Measurements from ENCODE around the gene ITGB1. TPM values are rescaled to one million over a fixed set of nuclear protein-coding genes. Genes with fewer than 3 reads are reported as not detected.
A peak's percentile ranks its signal among the peaks of the same experiment; 100 is the strongest.
"Not testable (repeated sequence)": the region's sequence is repeated elsewhere in the genome, so short reads cannot be mapped to it uniquely, and the experiment has no call there.

The ITGB1 gene
- total and polyA plus RNA-seq, 7 experiments from 2014 or later, result 26.5 to 205 (median 53.5) TPM

DNA sequence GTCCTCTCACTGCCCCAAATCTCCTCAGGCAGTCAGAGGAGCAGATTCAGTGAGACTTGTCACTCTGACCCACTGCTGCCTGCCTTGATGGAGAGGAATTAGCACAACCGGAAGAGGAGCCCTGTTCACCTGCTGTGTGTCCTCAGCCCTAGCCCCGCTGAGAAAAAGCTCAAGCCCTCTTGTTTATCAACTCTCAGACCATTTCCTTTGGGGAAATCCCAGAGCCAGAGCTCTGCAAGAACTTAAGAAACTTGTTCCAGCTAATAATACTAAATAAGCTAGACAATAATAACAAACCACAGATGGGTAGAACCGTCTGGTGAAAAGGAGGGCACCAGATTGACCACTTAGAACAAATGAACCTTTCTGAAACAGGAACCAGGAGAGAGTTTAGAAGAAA lies 37.7 kb upstream of the ITGB1 start:
- H3K27ac Mint-ChIP-seq, result no peak overlapping the region
- no peak for DNase-seq

DNA sequence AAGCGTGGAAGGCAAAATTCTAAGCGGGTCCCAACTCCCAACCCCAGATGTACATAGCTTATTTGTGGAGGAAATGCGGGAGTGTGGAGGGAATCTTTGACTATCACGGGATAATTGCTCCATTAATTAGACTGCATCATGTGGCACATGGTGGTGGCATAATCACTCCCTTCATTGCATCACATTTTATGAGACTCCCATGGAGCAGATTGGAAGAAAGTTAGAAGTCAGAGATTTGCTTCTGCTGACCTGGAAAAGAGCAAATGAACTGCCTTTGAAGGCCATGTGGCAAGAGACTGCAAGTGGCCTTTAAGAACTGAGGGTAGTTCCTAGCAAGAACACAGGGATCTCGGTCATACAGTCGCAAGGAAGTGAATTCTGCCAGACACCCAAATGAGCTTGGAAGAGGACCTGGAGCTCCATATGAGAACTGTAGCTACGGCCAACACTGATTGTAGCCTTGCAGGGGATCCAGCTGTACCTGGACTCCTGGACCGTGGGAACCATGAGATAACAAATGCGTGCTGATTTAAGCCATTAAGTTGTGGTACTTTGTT lies 37.1 kb upstream of the ITGB1 start:
- ATAC-seq (no peak), DNase-seq (no peak)
- no peaks in the 10 kb centered on the region for H3K27me3 ChIP-seq (ENCODE audit: control insufficient read depth in 2 of 2, insufficient read depth in 2 of 2, low read length in 2 of 2)
- Mint-ChIP-seq H3K27ac (no peak overlapping the region), H3K4me1 (peaks cover 0 to 5% (median 0%) of the 10 kb centered on the region in 7 donors), H3K27me3 (peaks cover 0 to 8% (median 0%) of the 10 kb centered on the region in 5 donors), H3K9me3 (peaks cover 0 to 13% (median 5%) of the 10 kb centered on the region in 11 donors), H3K4me3 (no peak overlapping the region), H3K36me3 (peaks cover 0 to 5% (median 0%) of the 10 kb centered on the region in 5 donors)
- no peaks in the 10 kb centered on the region for H3K9me3 ChIP-seq (ENCODE audit: control insufficient read depth in 2 of 3, low read length in 3 of 3)
- CTCF ChIA-PET, result interaction anchor here (0.7 kb wide), 1 partner anchor 767 kb away, joined by 4 read pairs; no protein-coding TSS in a partner anchor
- no peaks in the 10 kb centered on the region for H3K36me3 ChIP-seq (ENCODE audit: control insufficient read depth in 2 of 3, insufficient read depth in 3 of 3, low read length in 3 of 3)
- POLR2A ChIA-PET, result no interaction called here
- no peak overlapping the region for H3K27ac ChIP-seq (ENCODE audit: low read depth, low read length)
- intact Hi-C loops (cut with micrococcal nuclease), result no loop called here
- no peaks in the 10 kb centered on the region for H3K4me1 ChIP-seq (ENCODE audit: control insufficient read depth in 2 of 2, insufficient read depth in 2 of 2, low read length in 2 of 2)
- H3K4me3 ChIP-seq (ENCODE audit: low read length), result no peak overlapping the region

More for the DNA sequence above, 37.7 kb upstream of the ITGB1 start:
- Mint-ChIP-seq H3K4me3 (no peak overlapping the region), H3K36me3 (peaks cover 0 to 5% (median 0%) of the 10 kb centered on the region in 5 donors), H3K4me1 (peaks cover 0 to 5% (median 0%) of the 10 kb centered on the region in 7 donors), H3K9me3 (peaks cover 0 to 12% (median 4%) of the 10 kb centered on the region in 11 donors), H3K27me3 (peaks cover 0 to 7% (median 0%) of the 10 kb centered on the region in 5 donors)
- H3K9me3 ChIP-seq (ENCODE audit: control insufficient read depth in 2 of 3, low read length in 3 of 3), result no peaks in the 10 kb centered on the region
- ATAC-seq, result no peak
- POLR2A ChIA-PET, result no interaction called here
- intact Hi-C loops (cut with micrococcal nuclease), result no loop called here
- no peaks in the 10 kb centered on the region for H3K36me3 ChIP-seq (ENCODE audit: control insufficient read depth in 2 of 3, insufficient read depth in 3 of 3, low read length in 3 of 3)
- no peak overlapping the region for H3K27ac ChIP-seq (ENCODE audit: low read depth, low read length)
- CTCF ChIA-PET, result interaction anchor here (0.7 kb wide), 1 partner anchor 766 kb away, joined by 4 read pairs; no protein-coding TSS in a partner anchor
- no peaks in the 10 kb centered on the region for H3K27me3 ChIP-seq (ENCODE audit: control insufficient read depth in 2 of 2, insufficient read depth in 2 of 2, low read length in 2 of 2)
- no peak overlapping the region for H3K4me3 ChIP-seq (ENCODE audit: low read length)
- no peaks in the 10 kb centered on the region for H3K4me1 ChIP-seq (ENCODE audit: control insufficient read depth in 2 of 2, insufficient read depth in 2 of 2, low read length in 2 of 2)

DNA sequence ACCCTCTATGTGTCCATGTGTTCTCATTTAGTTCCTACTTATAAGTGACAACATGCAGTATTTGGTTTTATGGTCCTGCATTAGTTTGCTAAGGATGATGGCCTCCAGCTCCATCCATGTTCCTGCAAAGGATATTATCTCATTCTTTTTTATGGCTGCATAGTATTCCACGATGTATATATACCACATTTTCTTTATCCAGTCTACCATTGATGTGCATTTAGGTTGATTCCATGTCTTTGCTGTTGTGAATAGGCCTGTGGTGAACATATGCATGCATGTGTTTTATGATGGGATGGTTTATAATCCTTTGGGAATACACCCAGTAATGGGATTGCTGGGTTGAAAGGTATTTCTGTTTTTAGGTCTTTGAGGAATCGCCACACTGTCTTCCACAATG lies 36.6 kb upstream of the ITGB1 start:
- H3K4me1 Mint-ChIP-seq; DNase-seq; H3K27me3 ChIP-seq (ENCODE audit: control insufficient read depth in 2 of 2, insufficient read depth in 2 of 2, low read length in 2 of 2); H3K27ac Mint-ChIP-seq; H3K4me1 ChIP-seq (ENCODE audit: control insufficient read depth in 2 of 2, insufficient read depth in 2 of 2, low read length in 2 of 2); H3K36me3 Mint-ChIP-seq; H3K4me3 Mint-ChIP-seq; ATAC-seq; H3K4me3 ChIP-seq (ENCODE audit: low read length); H3K9me3 ChIP-seq (ENCODE audit: control insufficient read depth in 2 of 3, low read length in 3 of 3); POLR2A ChIA-PET; H3K27ac ChIP-seq (ENCODE audit: low read depth, low read length); H3K27me3 Mint-ChIP-seq; H3K36me3 ChIP-seq (ENCODE audit: control insufficient read depth in 2 of 3, insufficient read depth in 3 of 3, low read length in 3 of 3); CTCF ChIA-PET; intact Hi-C loops (cut with micrococcal nuclease): not testable (repeated sequence)
- H3K9me3 Mint-ChIP-seq, result peaks cover 0 to 13% (median 3%) of the 10 kb centered on the region in 11 donors

DNA sequence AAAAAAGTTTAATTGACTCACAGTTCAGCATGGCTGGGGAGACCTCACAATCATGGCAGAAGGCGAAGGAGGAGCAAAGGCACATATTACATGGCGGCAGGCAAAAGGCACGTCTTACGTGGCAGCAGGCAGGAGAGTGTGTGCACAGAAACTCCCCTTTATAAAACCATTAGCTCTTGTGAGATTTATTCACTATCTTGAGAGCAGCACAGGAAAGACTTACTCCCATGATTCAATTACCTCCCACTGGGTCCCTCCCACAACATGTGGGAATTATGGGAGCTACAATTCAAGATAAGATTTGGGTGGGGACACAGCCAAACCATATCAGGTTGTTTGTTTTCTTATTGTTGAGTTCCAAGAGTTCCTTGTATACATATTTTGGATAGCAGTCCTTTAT lies 34.3 kb upstream of the ITGB1 start:
- POLR2A ChIA-PET, CTCF ChIA-PET: not testable (repeated sequence)

DNA sequence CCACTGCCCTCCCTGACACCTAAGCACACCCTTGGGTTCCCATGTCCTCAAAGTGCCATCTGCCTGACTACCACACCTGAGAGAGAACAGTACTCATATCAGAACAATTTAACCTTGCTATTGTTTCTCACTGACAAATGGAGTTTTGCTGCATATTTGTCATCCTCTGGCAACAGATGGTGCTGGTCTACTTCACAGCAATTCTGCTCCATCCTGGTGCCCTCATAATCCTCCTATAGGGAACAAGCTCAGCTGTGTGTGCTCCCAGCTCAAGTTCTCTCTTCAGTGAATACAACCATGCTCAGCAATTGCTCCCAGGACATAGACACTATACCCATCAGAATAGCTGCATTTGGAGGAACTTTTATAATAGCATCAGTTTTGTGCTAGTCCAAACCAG lies 32.8 kb upstream of the ITGB1 start:
- CTCF ChIA-PET, result interaction anchor here (0.9 kb wide), 1 partner anchor 540 kb away, joined by 3 read pairs; no protein-coding TSS in a partner anchor
- H3K4me3 Mint-ChIP-seq, result no peak overlapping the region
- peaks cover 0 to 5% (median 0%) of the 10 kb centered on the region in 5 donors for H3K27me3 Mint-ChIP-seq
- Histone ChIP-seq H3K36me3 (ENCODE audit: control insufficient read depth in 2 of 3, insufficient read depth in 3 of 3, low read length in 3 of 3) (no peaks in the 10 kb centered on the region), H3K4me1 (ENCODE audit: control insufficient read depth in 2 of 2, insufficient read depth in 2 of 2, low read length in 2 of 2) (no peaks in the 10 kb centered on the region), H3K4me3 (ENCODE audit: low read length) (no peak overlapping the region), H3K27ac (ENCODE audit: low read depth, low read length) (no peak overlapping the region), H3K9me3 (ENCODE audit: control insufficient read depth in 2 of 3, low read length in 3 of 3) (no peaks in the 10 kb centered on the region), H3K27me3 (ENCODE audit: control insufficient read depth in 2 of 2, insufficient read depth in 2 of 2, low read length in 2 of 2) (no peaks in the 10 kb centered on the region)
- no peak overlapping the region for H3K27ac Mint-ChIP-seq
- POLR2A ChIA-PET, result no interaction called here
- H3K9me3 Mint-ChIP-seq, result peaks cover 0 to 8% (median 0%) of the 10 kb centered on the region in 11 donors
- ATAC-seq, result no peak
- no peak for DNase-seq
- intact Hi-C loops (cut with micrococcal nuclease), result no loop called here
- H3K36me3 Mint-ChIP-seq, result no peaks in the 10 kb centered on the region
- peaks cover 0 to 4% (median 0%) of the 10 kb centered on the region in 7 donors for H3K4me1 Mint-ChIP-seq

More for the DNA sequence above, 34.3 kb upstream of the ITGB1 start:
- H3K27me3 ChIP-seq (ENCODE audit: control insufficient read depth in 2 of 2, insufficient read depth in 2 of 2, low read length in 2 of 2); intact Hi-C loops (cut with micrococcal nuclease); H3K4me1 Mint-ChIP-seq; H3K9me3 Mint-ChIP-seq; H3K27me3 Mint-ChIP-seq; H3K27ac ChIP-seq (ENCODE audit: low read depth, low read length); H3K36me3 Mint-ChIP-seq; H3K4me3 ChIP-seq (ENCODE audit: low read length); ATAC-seq; H3K4me3 Mint-ChIP-seq; H3K9me3 ChIP-seq (ENCODE audit: control insufficient read depth in 2 of 3, low read length in 3 of 3); H3K36me3 ChIP-seq (ENCODE audit: control insufficient read depth in 2 of 3, insufficient read depth in 3 of 3, low read length in 3 of 3); DNase-seq; H3K4me1 ChIP-seq (ENCODE audit: control insufficient read depth in 2 of 2, insufficient read depth in 2 of 2, low read length in 2 of 2): not testable (repeated sequence)
- H3K27ac Mint-ChIP-seq, result peak overlapping the region in 1 of 9 donors; percentile 29

DNA sequence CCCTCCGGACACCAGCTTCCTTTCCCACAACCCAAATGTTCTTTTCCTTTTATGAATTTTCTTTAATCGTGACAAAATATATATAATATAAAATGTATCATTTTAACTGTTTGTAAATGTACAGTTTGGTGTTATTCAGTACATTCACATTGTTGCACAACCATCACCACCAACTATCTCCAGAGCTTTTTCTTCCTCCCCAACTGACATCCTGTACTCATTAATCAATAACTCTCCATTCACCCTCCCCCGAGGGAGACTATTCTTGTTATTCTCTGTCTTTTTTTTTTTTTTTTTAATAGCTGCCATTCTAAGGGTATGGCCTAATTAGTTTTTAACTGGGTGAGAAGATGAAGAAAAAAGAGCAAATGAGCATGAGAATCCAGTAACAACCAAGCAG lies 30.6 kb upstream of the ITGB1 start:
- ChIA-PET POLR2A (interaction anchor here (0.6 kb wide), 1 partner anchor 151 kb away, joined by 3 read pairs; no protein-coding TSS in a partner anchor), CTCF (interaction anchor here (0.6 kb wide), 1 partner anchor 204 kb away, joined by 4 read pairs; no protein-coding TSS in a partner anchor)
- intact Hi-C loops (cut with micrococcal nuclease), result loop anchor here in 1 of 2 donors (10.0 kb wide), 1 partner anchor 734 kb away; no protein-coding TSS in a partner anchor
- ATAC-seq (no peak), DNase-seq (no peak)
- H3K4me1 Mint-ChIP-seq, result no peaks in the 10 kb centered on the region
- Histone ChIP-seq H3K27me3 (ENCODE audit: control insufficient read depth in 2 of 2, insufficient read depth in 2 of 2, low read length in 2 of 2) (no peaks in the 10 kb centered on the region), H3K4me1 (ENCODE audit: control insufficient read depth in 2 of 2, insufficient read depth in 2 of 2, low read length in 2 of 2) (no peaks in the 10 kb centered on the region), H3K27ac (ENCODE audit: low read depth, low read length) (no peak overlapping the region), H3K36me3 (ENCODE audit: control insufficient read depth in 2 of 3, insufficient read depth in 3 of 3, low read length in 3 of 3) (no peaks in the 10 kb centered on the region), H3K4me3 (ENCODE audit: low read length) (no peak overlapping the region), H3K9me3 (ENCODE audit: control insufficient read depth in 2 of 3, low read length in 3 of 3) (no peaks in the 10 kb centered on the region)
- no peaks in the 10 kb centered on the region for H3K36me3 Mint-ChIP-seq
- no peak overlapping the region for H3K4me3 Mint-ChIP-seq
- H3K9me3 Mint-ChIP-seq, result peaks cover 0 to 4% (median 0%) of the 10 kb centered on the region in 11 donors
- H3K27me3 Mint-ChIP-seq, result peaks cover 0 to 5% (median 0%) of the 10 kb centered on the region in 5 donors
- no peak overlapping the region for H3K27ac Mint-ChIP-seq

DNA sequence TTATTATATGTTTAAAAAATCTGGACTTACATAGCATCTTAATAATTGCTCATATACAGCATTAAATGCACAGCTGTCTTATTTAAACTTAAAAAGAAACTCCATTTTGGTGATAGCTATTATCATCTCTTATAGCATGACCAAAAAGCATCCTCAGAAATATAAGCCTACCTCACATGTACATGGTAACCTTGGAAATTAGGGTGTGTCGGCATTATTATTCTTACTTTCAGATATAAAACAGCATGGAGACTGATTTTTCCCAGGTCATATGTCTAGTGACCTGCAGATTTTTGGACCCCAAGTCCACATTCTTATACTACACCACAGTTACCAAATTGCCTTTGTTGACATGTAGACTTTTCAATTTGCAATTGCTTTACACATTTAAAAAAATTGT lies 29.1 kb upstream of the ITGB1 start:
- intact Hi-C loops (cut with micrococcal nuclease), result loop anchor here in 1 of 2 donors (10.0 kb wide), 1 partner anchor 732 kb away; no protein-coding TSS in a partner anchor
- DNase-seq (no peak), ATAC-seq (no peak)
- peaks cover 0 to 10% of the 10 kb centered on the region in 2 donors for H3K4me1 ChIP-seq (ENCODE audit: control insufficient read depth in 2 of 2, insufficient read depth in 2 of 2, low read length in 2 of 2)
- no peaks in the 10 kb centered on the region for H3K36me3 ChIP-seq (ENCODE audit: control insufficient read depth in 2 of 3, insufficient read depth in 3 of 3, low read length in 3 of 3)
- no peak overlapping the region for H3K27ac ChIP-seq (ENCODE audit: low read depth, low read length)
- ChIA-PET CTCF (interaction anchor here (0.7 kb wide), 1 partner anchor 22 kb away, joined by 3 read pairs; no protein-coding TSS in a partner anchor), POLR2A (no interaction called here)
- Mint-ChIP-seq H3K36me3 (no peaks in the 10 kb centered on the region), H3K9me3 (peaks cover 0 to 4% (median 0%) of the 10 kb centered on the region in 11 donors), H3K4me3 (no peak overlapping the region), H3K27me3 (peaks cover 0 to 4% (median 0%) of the 10 kb centered on the region in 5 donors), H3K4me1 (peaks cover 2 to 12% (median 6%) of the 10 kb centered on the region in 7 donors), H3K27ac (no peak overlapping the region)
- no peaks in the 10 kb centered on the region for H3K27me3 ChIP-seq (ENCODE audit: control insufficient read depth in 2 of 2, insufficient read depth in 2 of 2, low read length in 2 of 2)
- H3K4me3 ChIP-seq (ENCODE audit: low read length), result no peak overlapping the region
- no peaks in the 10 kb centered on the region for H3K9me3 ChIP-seq (ENCODE audit: control insufficient read depth in 2 of 3, low read length in 3 of 3)

Measured in naive thymus-derived CD4-positive, alpha-beta T cell (primary cell).